Lung (tissue), 12 donors: ENCODE results near the gene TBC1D10B. TPM values are rescaled to one million over a fixed set of nuclear protein-coding genes. Genes with fewer than 3 reads are reported as not detected.

Source experiments
- ATAC-seq: fragments of 200-7000 bp; cut with Tn5 transposase; one replicate; pipeline ENCODE4 v1.9.1; 2020; ENCODE audit warnings: moderate number of reproducible peaks; ENCODE audit not compliant: insufficient read depth, low FRiP score
- DNase-seq, 3 donors: peaks; one replicate each; pipeline ENCODE4 v3.0.0-alpha.2; 2013 to 2017
- H3K27ac ChIP-seq, 2 donors: one replicate each; pipeline ENCODE4 v1.5.1; 2013; ENCODE audit warnings: mild to moderate bottlenecking in 2 of 2, moderate library complexity in 2 of 2, control low read depth in 1 of 2, inconsistent platforms in 1 of 2, low read depth in 1 of 2, low read length in 1 of 2
- H3K27me3 ChIP-seq, 3 donors: one replicate each; pipeline ENCODE4 v1.5.1; 2013; ENCODE audit warnings: low read length in 2 of 3; ENCODE audit not compliant: control insufficient read depth in 3 of 3, insufficient read depth in 3 of 3
- H3K36me3 ChIP-seq, 4 donors: one replicate each; pipeline ENCODE4 v1.5.1; 2013; ENCODE audit warnings: low read length in 4 of 4, mild to moderate bottlenecking in 1 of 4, moderate library complexity in 1 of 4; ENCODE audit not compliant: control insufficient read depth in 4 of 4, insufficient read depth in 4 of 4
- H3K4me1 ChIP-seq, 5 donors: one replicate each; pipeline ENCODE4 v1.5.1; 2013; ENCODE audit warnings: low read length in 5 of 5, mild to moderate bottlenecking in 2 of 5, moderate library complexity in 1 of 5; ENCODE audit not compliant: control insufficient read depth in 5 of 5, insufficient read depth in 5 of 5
- H3K4me3 ChIP-seq: one replicate; pipeline ENCODE4 v1.5.1; 2013; ENCODE audit warnings: mild to moderate bottlenecking, control low read depth, moderate library complexity
- H3K9ac ChIP-seq, 2 donors: one replicate each; pipeline ENCODE4 v1.5.1; 2013; ENCODE audit warnings: low read length in 2 of 2, control low read depth in 1 of 2; ENCODE audit not compliant: insufficient read depth in 1 of 2
- H3K9me3 ChIP-seq, 4 donors: one replicate each; pipeline ENCODE4 v1.5.1; 2013; ENCODE audit warnings: low read length in 3 of 4, mild to moderate bottlenecking in 1 of 4, moderate library complexity in 1 of 4; ENCODE audit not compliant: control insufficient read depth in 4 of 4, insufficient read depth in 3 of 4
- WGBS, 2 donors: extraction: QIAGEN DNeasy Blood & Tissue Kit; methylation state at CpG; one replicate each; pipeline ENCODE4 v1.1.7; 2013; 5-methylcytosine and 5-hydroxymethylcytosine counted together
- polyA plus RNA-seq, 2 donors: library from polyadenylated mRNA; stranded (reverse); fragments of 200-250 nt; gene quantifications; one replicate each; pipeline ENCODE4 v1.2.1, GENCODE V29; 2013
- total RNA-seq, 2 donors: library from RNA; depleted of rRNA in 1 of 2; stranded (reverse); fragments of >200 nt in 1 of 2; gene quantifications; one replicate each; pipeline ENCODE4 v1.2.1, GENCODE V29; 2014 to 2021
- TF ChIP-seq, protein P1 (sequence below): IDR thresholded peaks from 2 replicates; pipeline ENCODE4 v1.5.1; 2012; ENCODE audit warnings: mild to moderate bottlenecking; ENCODE audit errors: control extremely low read depth, extremely low read depth
- donor health status: control.
- donor health status: control.
- donor health status: Bipolar disorder and iron deficiency.
- donor health status: healthy.
- donor health status: DM: yes; HTN: yes; CAD: no.

Gene TBC1D10B
- total and polyA plus RNA-seq, 4 donors, result 26.9 to 43.6 (median 29.8) TPM

DNA sequence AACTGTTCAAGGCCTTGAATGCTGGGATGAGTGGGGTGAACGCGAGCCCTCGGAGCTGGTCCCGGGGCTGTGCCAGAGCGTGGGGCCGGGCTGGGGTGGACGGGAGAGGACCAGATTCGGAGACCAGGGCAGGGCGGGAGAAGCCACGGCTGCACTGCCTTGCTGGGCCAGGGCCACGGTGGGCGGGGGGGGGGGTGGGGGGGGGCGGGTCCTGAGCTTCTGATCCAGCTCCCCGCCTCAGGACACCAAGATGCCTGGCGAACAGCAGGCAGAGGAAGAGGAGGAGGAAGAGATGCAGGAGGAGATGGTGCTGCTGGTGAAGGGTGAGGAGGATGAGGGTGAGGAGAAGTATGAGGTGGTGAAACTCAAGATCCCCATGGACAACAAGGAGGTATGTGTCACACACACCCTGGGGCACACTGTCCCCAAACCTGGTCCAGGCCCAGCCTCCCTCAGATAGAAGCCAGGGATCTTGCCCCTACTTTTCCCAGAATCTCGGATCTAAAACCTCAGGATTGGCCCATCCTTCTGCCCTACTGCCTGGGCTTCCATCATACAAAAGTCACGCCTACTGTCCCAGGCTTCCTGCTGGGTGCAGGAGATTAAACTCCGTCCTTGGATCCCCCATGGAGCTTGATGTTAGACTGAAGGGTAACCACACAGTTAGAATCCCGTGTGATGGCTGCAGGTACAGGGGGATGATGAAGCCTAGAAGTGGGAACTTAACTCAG lies 37.7 kb upstream of the TBC1D10B start:
- DNase-seq (peak in 1 of 3 donors; percentile 24), ATAC-seq (peak; percentile 13)
- Histone ChIP-seq H3K9ac (peak overlapping the region in 1 of 2 donors; percentile 8), H3K36me3 (peaks cover 3 to 7% (median 6%) of the 10 kb centered on the region in 4 donors), H3K27ac (peak overlapping the region; percentile 52 to 75), H3K4me1 (peaks cover 0 to 21% (median 5%) of the 10 kb centered on the region in 5 donors), H3K9me3 (no peaks in the 10 kb centered on the region), H3K4me3 (peak overlapping the region; percentile 66), H3K27me3 (no peaks in the 10 kb centered on the region)
- 15 to 25% methylated on average over 14 to 18 of the region's 19 CpGs for WGBS, 2 donors
- TF ChIP-seq, protein P1, sequence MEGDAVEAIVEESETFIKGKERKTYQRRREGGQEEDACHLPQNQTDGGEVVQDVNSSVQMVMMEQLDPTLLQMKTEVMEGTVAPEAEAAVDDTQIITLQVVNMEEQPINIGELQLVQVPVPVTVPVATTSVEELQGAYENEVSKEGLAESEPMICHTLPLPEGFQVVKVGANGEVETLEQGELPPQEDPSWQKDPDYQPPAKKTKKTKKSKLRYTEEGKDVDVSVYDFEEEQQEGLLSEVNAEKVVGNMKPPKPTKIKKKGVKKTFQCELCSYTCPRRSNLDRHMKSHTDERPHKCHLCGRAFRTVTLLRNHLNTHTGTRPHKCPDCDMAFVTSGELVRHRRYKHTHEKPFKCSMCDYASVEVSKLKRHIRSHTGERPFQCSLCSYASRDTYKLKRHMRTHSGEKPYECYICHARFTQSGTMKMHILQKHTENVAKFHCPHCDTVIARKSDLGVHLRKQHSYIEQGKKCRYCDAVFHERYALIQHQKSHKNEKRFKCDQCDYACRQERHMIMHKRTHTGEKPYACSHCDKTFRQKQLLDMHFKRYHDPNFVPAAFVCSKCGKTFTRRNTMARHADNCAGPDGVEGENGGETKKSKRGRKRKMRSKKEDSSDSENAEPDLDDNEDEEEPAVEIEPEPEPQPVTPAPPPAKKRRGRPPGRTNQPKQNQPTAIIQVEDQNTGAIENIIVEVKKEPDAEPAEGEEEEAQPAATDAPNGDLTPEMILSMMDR, result no peak

DNA sequence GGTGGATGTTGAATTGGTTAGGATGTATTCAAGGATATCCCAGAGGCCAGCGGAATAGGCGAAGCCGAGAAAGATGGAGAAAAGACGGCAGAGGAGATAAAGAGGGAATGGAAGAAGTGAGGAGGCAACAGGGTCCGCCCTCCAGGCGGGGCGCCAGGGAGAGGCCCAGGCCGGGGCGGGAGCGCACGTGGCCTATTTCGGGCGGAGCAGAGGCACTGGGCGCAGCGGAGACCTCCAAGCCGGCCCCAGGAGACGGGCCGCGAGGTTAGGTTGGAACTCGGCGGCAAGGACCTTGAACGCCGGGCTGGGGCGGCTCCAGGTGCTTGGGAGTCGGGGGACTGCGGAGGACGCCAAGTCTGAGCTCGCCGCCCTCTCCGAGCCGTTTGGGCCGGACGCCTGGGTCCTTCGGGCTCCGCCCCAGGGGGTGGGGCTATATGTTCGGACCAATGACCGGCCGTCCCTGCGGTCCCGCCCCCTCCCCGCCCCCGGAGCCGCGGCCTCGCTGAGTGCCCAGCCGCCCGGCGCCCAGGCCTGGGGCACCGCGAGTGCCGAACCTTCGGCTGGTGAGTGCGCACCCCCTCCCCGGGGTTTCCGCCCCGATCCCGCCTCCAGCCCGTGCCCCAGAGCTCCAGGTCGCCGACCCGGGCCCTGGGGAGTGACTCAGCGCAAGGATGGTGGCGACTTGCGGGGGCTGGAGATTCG lies 37.0 kb upstream of the TBC1D10B start, which contains the start of gene ZNF771:
TSS of gene ZNF771 (plus strand) at position 505 of the 702 bp plus-strand sequence. CDS start 448 bp downstream, outside the sequence.
- peak within 1 kb of the TSS in 1 of 2 donors; percentile 87 for H3K9ac ChIP-seq
- DNase-seq (peak; percentile 92 to 94 (median 93)), ATAC-seq (peak; percentile 98)
- peaks cover 0 to 21% (median 5%) of the 10 kb centered on the region in 5 donors for H3K4me1 ChIP-seq
- WGBS, 2 donors, result 1% methylated on average over 41 to 65 of the region's 65 CpGs
- no peaks in the 10 kb centered on the region for H3K27me3 ChIP-seq
- no peaks in the 10 kb centered on the region for H3K9me3 ChIP-seq
- H3K36me3 ChIP-seq, result peaks cover 3 to 7% (median 6%) of the 10 kb centered on the region in 4 donors
- TF ChIP-seq, protein P1, result no peak
- peak within 1 kb of the TSS; percentile 75 to 85 for H3K27ac ChIP-seq
- H3K4me3 ChIP-seq, result peak within 1 kb of the TSS; percentile 66

DNA sequence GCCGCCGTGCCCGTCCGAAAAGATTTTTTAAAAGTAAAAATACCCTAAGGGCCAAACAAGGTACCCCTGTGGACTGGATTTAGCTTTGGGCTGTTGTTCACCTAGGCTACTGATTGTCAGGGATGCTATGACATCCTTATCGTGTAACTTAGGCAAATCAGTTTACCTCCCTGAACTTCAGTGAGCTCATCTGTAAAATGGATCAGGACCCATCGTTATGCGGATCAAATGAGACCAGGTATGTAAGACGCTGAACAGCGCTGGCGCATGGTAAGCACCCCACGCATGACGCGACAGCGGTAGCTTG lies 36.5 kb upstream of the TBC1D10B start:
- H3K9ac ChIP-seq, result peak overlapping the region in 1 of 2 donors; percentile 87
- H3K4me1 ChIP-seq, result peaks cover 0 to 21% (median 5%) of the 10 kb centered on the region in 5 donors
- H3K4me3 ChIP-seq, result peak overlapping the region; percentile 46
- no peak for DNase-seq
- ATAC-seq, result no peak
- no peaks in the 10 kb centered on the region for H3K9me3 ChIP-seq
- H3K27ac ChIP-seq, result peak overlapping the region; percentile 75 to 85
- H3K36me3 ChIP-seq, result peaks cover 3 to 7% (median 5%) of the 10 kb centered on the region in 4 donors
- H3K27me3 ChIP-seq, result no peaks in the 10 kb centered on the region
- TF ChIP-seq, protein P1, result no peak
- 15 to 21% methylated on average over 14 of the region's 14 CpGs for WGBS, 2 donors
